ENCODE measurements around the gene KRABD2.

The KRABD2 gene

DNA sequence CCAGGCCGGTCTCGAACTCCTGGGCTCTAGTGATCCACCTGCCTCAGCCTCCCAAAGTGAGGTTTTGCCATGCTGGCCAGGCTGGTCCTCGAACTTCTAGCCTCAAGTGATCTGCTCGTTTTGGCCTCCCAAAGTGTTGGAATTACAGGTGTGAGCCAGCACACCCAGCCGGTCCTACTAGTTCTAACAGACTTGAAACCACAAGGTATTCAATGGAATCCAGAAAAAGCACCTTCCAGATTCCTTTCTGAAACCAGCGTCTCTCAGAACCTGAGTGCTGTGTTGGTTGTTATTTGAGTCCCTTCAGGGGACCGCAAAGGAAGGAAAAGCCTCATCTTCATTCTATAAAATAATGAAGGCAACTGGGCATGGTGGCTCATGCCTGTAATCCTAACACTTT is 4.1 kb downstream of the KRABD2 start:
- Histone ChIP-seq H3K36me3 (ENCODE audit: insufficient read depth, low read length, poor library complexity, severe bottlenecking) (peaks cover 38% of the 10 kb centered on the region), H3K4me3 (ENCODE audit: low read depth, low read length, poor library complexity, severe bottlenecking) (no peak overlapping the region), H3K9me3 (ENCODE audit: low read depth, low read length, poor library complexity, severe bottlenecking) (no peaks in the 10 kb centered on the region), H3K27ac (ENCODE audit: low read depth, low read length, poor library complexity, severe bottlenecking) (no peak overlapping the region), H3K27me3 (replicated peaks; ENCODE audit: insufficient read depth, low read depth, low read length, poor library complexity) (no peaks in the 10 kb centered on the region), H3K4me1 (ENCODE audit: insufficient read depth, low read length, poor library complexity, severe bottlenecking) (peaks cover 19% of the 10 kb centered on the region)
- DNase-seq (ENCODE audit: low spot score): no peak
- no peak for TF ChIP-seq EZH2 (IDR thresholded peaks at IDR 0.05; ENCODE audit: borderline replicate concordance, low read depth, low read length, poor library complexity, severe bottlenecking)
- TF ChIP-seq, protein P1, sequence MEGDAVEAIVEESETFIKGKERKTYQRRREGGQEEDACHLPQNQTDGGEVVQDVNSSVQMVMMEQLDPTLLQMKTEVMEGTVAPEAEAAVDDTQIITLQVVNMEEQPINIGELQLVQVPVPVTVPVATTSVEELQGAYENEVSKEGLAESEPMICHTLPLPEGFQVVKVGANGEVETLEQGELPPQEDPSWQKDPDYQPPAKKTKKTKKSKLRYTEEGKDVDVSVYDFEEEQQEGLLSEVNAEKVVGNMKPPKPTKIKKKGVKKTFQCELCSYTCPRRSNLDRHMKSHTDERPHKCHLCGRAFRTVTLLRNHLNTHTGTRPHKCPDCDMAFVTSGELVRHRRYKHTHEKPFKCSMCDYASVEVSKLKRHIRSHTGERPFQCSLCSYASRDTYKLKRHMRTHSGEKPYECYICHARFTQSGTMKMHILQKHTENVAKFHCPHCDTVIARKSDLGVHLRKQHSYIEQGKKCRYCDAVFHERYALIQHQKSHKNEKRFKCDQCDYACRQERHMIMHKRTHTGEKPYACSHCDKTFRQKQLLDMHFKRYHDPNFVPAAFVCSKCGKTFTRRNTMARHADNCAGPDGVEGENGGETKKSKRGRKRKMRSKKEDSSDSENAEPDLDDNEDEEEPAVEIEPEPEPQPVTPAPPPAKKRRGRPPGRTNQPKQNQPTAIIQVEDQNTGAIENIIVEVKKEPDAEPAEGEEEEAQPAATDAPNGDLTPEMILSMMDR (conservative IDR thresholded peaks at IDR 0.05; ENCODE audit: low read depth, low read length): no peak
- ChIA-PET POLR2A (ENCODE audit: low non-redundant PET) (no interaction called here), CTCF (no interaction called here)
- BruUV-seq (replicated peaks): no TSS peak
- intact Hi-C loops (cut with micrococcal nuclease; ENCODE audit: unreplicated experiment): no loop called here

DNA sequence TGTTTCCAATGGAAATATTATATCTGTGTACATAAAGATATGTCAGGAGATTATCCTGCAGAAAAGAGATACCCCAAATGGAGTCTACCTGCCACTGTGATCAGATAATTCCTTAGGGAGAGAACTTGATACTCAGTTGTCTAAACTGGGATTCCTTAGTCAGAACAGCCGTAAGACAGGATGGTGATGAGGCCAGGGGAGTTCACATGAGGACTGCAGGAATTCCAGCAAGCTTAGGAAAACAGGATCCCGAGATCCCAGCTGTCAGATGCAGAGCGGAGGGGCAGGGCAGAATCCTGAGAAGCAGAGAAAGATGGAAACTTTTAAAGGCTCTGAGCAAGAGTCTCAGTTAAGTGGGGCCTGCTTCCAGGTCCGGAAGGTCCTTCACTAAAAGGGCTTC is 4.7 kb downstream of the KRABD2 start:
- intact Hi-C loops (cut with micrococcal nuclease; ENCODE audit: unreplicated experiment): no loop called here
- no peak for DNase-seq (ENCODE audit: low spot score)
- Histone ChIP-seq H3K27ac (ENCODE audit: low read depth, low read length, poor library complexity, severe bottlenecking) (no peak overlapping the region), H3K36me3 (ENCODE audit: insufficient read depth, low read length, poor library complexity, severe bottlenecking) (peaks cover 32% of the 10 kb centered on the region), H3K4me3 (ENCODE audit: low read depth, low read length, poor library complexity, severe bottlenecking) (no peak overlapping the region), H3K4me1 (ENCODE audit: insufficient read depth, low read length, poor library complexity, severe bottlenecking) (peaks cover 14% of the 10 kb centered on the region), H3K27me3 (replicated peaks; ENCODE audit: insufficient read depth, low read depth, low read length, poor library complexity) (no peaks in the 10 kb centered on the region), H3K9me3 (ENCODE audit: low read depth, low read length, poor library complexity, severe bottlenecking) (no peaks in the 10 kb centered on the region)
- no peak for TF ChIP-seq EZH2 (IDR thresholded peaks at IDR 0.05; ENCODE audit: borderline replicate concordance, low read depth, low read length, poor library complexity, severe bottlenecking)
- TF ChIP-seq, protein P1 (conservative IDR thresholded peaks at IDR 0.05; ENCODE audit: low read depth, low read length): no peak
- no TSS peak for BruUV-seq (replicated peaks)
- CTCF ChIA-PET: no interaction called here
- POLR2A ChIA-PET (ENCODE audit: low non-redundant PET): no interaction called here

DNA sequence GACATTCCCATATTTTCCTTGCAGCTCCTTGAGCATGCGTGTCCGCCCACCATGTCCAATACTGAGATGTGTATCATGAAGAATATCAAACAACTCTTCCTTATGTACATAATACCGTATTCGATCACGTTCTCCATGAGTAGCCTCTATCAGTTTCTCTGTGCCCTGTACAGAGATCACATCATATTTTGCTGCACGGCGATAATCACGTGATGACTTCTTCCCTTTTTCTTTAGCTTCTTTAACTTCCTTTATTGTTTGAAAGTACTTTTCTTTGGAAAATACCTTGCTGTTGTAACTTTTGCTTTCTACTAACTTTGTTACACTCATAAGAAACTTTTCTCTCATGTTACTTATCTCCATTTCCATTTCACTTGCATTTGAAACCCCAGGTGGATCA is 6.6 kb downstream of the KRABD2 start:
- ChIA-PET CTCF (no interaction called here), POLR2A (ENCODE audit: low non-redundant PET) (no interaction called here)
- Histone ChIP-seq H3K9me3 (ENCODE audit: low read depth, low read length, poor library complexity, severe bottlenecking) (no peaks in the 10 kb centered on the region), H3K36me3 (ENCODE audit: insufficient read depth, low read length, poor library complexity, severe bottlenecking) (peaks cover 30% of the 10 kb centered on the region), H3K27me3 (replicated peaks; ENCODE audit: insufficient read depth, low read depth, low read length, poor library complexity) (no peaks in the 10 kb centered on the region), H3K4me3 (ENCODE audit: low read depth, low read length, poor library complexity, severe bottlenecking) (no peak overlapping the region), H3K4me1 (ENCODE audit: insufficient read depth, low read length, poor library complexity, severe bottlenecking) (no peaks in the 10 kb centered on the region), H3K27ac (ENCODE audit: low read depth, low read length, poor library complexity, severe bottlenecking) (no peak overlapping the region)
- DNase-seq (ENCODE audit: low spot score): no peak
- no TSS peak for BruUV-seq (replicated peaks)
- TF ChIP-seq, protein P1 (conservative IDR thresholded peaks at IDR 0.05; ENCODE audit: low read depth, low read length): no peak
- intact Hi-C loops (cut with micrococcal nuclease; ENCODE audit: unreplicated experiment): no loop called here
